HG02798 (cell line): ENCODE results near the gene TIMM44.

ENCODE experiments used
- ATAC-seq: cut with Tn5 transposase; IDR thresholded peaks from one replicate; pipeline ENCODE4 v1.9.1; 2021; ENCODE audit warnings: mild to moderate bottlenecking; ENCODE audit not compliant: unreplicated experiment, poor library complexity

TIMM44 gene

GRCh38 chr19:7883105-7883504 lies 60.4 kb downstream of the TIMM44 start:
- no peak for ATAC-seq

GRCh38 chr19:7881910-7882309 lies 61.6 kb downstream of the TIMM44 start:
- no peak for ATAC-seq

DNA sequence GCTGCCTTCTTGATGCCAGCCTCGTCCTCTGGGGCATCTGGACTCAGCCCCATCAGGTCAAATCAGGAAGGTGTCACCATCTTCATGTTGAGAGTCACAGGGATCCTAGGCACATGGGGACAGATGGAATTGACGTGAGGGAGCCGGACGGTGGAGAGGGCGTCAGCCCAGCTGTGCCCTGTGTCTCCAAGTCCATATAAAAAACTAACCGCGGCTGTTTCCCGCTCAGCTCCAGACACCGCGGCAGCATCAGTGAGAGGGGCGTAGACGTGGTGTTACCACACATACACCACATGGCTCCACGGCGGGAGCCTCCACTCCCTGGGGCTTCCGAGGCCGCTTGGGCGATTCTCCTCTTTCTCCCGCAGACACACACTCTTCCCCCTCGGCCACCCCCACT lies 63.6 kb downstream of the TIMM44 start:
- no peak for ATAC-seq

GRCh38 chr19:7879111-7879807 lies 64.2 kb downstream of the TIMM44 start:
- ATAC-seq = no peak

- ATAC-seq = no peak
These were observed 66.1 kb downstream of the TIMM44 start for GRCh38 chr19:7877249-7877836.
